PC-3 (cell line): Measurements from ENCODE around the gene SLC45A1. TPM values are rescaled to one million over a fixed set of nuclear protein-coding genes. Genes with fewer than 3 reads are reported as not detected.

Source experiments
- ATAC-seq: fragments of 200-7000 bp; cut with Tn5 transposase; 2 replicates; pipeline ENCODE4 v1.9.1; 2020; ENCODE audit warnings: mild to moderate bottlenecking, moderate library complexity
- BruUV-seq: library from RNA; stranded (reverse); fragments of 400-500 nt; replicated peaks from 2 replicates; lab custom pipeline; 2021; lab: Mats Ljungman, UMichigan
- CTCF ChIA-PET: fragments of 300-600 bp; sonication (Branson Sonifier 250); formaldehyde crosslinking; loops from one replicate; lab custom pipeline; 2022; ENCODE audit warnings: antibody characterized with exemption; lab: Charles Lee
- POLR2A ChIA-PET: fragments of 300-600 bp; sonication (Branson Sonifier 250); formaldehyde crosslinking; loops from one replicate; lab custom pipeline; 2022; ENCODE audit warnings: antibody characterized with exemption; ENCODE audit not compliant: unreplicated experiment; lab: Charles Lee
- DNase-seq: peaks from one replicate; pipeline ENCODE4 v3.0.0-alpha.2; 2015
- H2AFZ ChIP-seq: fragments of 300-600 bp; sonication (generic); 2 replicates; pipeline ENCODE4 v1.6.0; 2016; ENCODE audit warnings: antibody characterized with exemption, low read length
- H3F3A ChIP-seq: fragments of 300-600 bp; sonication (generic); one replicate; pipeline ENCODE4 v1.6.0; 2017; ENCODE audit warnings: antibody characterized with exemption, low read length, control low read depth, mild to moderate bottlenecking; ENCODE audit not compliant: unreplicated experiment
- H3K27ac ChIP-seq: fragments of 300-600 bp; sonication (generic); 2 replicates; pipeline ENCODE4 v1.5.1; 2016; ENCODE audit warnings: mild to moderate bottlenecking, low read length
- H3K27me3 ChIP-seq: fragments of 300-600 bp; sonication (generic); 2 replicates; pipeline ENCODE4 v1.6.1; 2016; ENCODE audit warnings: low read length, mixed read lengths
- H3K36me3 ChIP-seq: fragments of 300-600 bp; sonication (generic); 2 replicates; pipeline ENCODE4 v1.6.1; 2016; ENCODE audit warnings: low read depth, mixed run types, low read length, mixed read lengths
- H3K4me1 ChIP-seq: fragments of 300-600 bp; sonication (generic); 2 replicates; pipeline ENCODE4 v1.5.1; 2016; ENCODE audit warnings: low read length; ENCODE audit not compliant: insufficient read depth
- H3K4me2 ChIP-seq: fragments of 300-600 bp; sonication (generic); 2 replicates; pipeline ENCODE4 v1.6.0; 2016; ENCODE audit warnings: low read length
- H3K4me3 ChIP-seq: fragments of 300-600 bp; sonication (generic); 2 replicates; pipeline ENCODE4 v1.5.1; 2016; ENCODE audit warnings: mild to moderate bottlenecking, low read length, mixed read lengths
- H3K79me2 ChIP-seq: fragments of 300-600 bp; sonication (generic); 2 replicates; pipeline ENCODE4 v1.6.1; 2017; ENCODE audit warnings: low read length, mixed read lengths
- H3K9ac ChIP-seq: fragments of 300-600 bp; sonication (generic); 2 replicates; pipeline ENCODE4 v1.6.0; 2016; ENCODE audit warnings: mild to moderate bottlenecking, low read length
- H3K9me2 ChIP-seq: fragments of 300-600 bp; sonication (generic); replicated peaks from 2 replicates; pipeline ENCODE4 v1.6.1; 2016; ENCODE audit warnings: mixed run types, low read length, mixed read lengths
- H3K9me3 ChIP-seq: fragments of 300-600 bp; sonication (generic); 2 replicates; pipeline ENCODE4 v1.6.1; 2016; ENCODE audit warnings: low read length, mixed read lengths
- H4K20me1 ChIP-seq: fragments of 300-600 bp; sonication (generic); 2 replicates; pipeline ENCODE4 v1.6.1; 2016; ENCODE audit warnings: low read length, mixed read lengths
- CTCF ChIP-seq: fragments of 300-600 bp; sonication (generic); conservative IDR thresholded peaks from 2 replicates; pipeline ENCODE4 v1.5.1; 2017; ENCODE audit warnings: antibody characterized with exemption, low read depth, mild to moderate bottlenecking, low read length
- EZH2 ChIP-seq: fragments of 300-600 bp; sonication (generic); IDR thresholded peaks from one replicate; pipeline ENCODE4 v1.6.1; 2017; ENCODE audit warnings: antibody characterized with exemption, mild to moderate bottlenecking, low read length; ENCODE audit not compliant: unreplicated experiment
- EZH2phosphoT487 ChIP-seq: fragments of 300-600 bp; sonication (generic); IDR thresholded peaks from 2 replicates; pipeline ENCODE4 v1.6.1; 2018; ENCODE audit warnings: mild to moderate bottlenecking, antibody characterized with exemption, low read length, borderline replicate concordance
- intact Hi-C: fragments of 100-400 bp; cut with micrococcal nuclease; formaldehyde crosslinking; loops from 2 replicates; pipeline ENCODE4 v1.9.0; 2023
- total RNA-seq: library from RNA; depleted of rRNA; stranded (reverse); fragments of >200 nt; gene quantifications from 2 replicates; pipeline ENCODE4 v1.2.3, GENCODE V29; 2014

The SLC45A1 gene
- total RNA-seq, 1 experiment from 2014 or later = 0.62 TPM

GRCh38 chr1:8365661-8366362 lies 47.9 kb downstream of the SLC45A1 start:
- no peaks in the 10 kb centered on the region for H3K27me3 ChIP-seq
- BruUV-seq = no TSS peak
- no peaks in the 10 kb centered on the region for H3K9me3 ChIP-seq
- H3K79me2 ChIP-seq = no peaks in the 10 kb centered on the region
- no peaks in the 10 kb centered on the region for H3F3A ChIP-seq
- peaks cover 11% of the 10 kb centered on the region; the same call in 1 of the 2 replicates for H3K36me3 ChIP-seq
- TF ChIP-seq EZH2 (no peak), EZH2phosphoT487 (no peak), CTCF (no peak)
- ATAC-seq = no peak
- H3K4me1 ChIP-seq = no peaks in the 10 kb centered on the region
- DNase-seq = no peak
- ChIA-PET CTCF (no interaction called here), POLR2A (no interaction called here)
- H3K4me3 ChIP-seq = no peak overlapping the region
- intact Hi-C loops = no loop called here
- no peak overlapping the region for H2AFZ ChIP-seq
- H4K20me1 ChIP-seq = no peaks in the 10 kb centered on the region
- H3K9me2 ChIP-seq = no peaks in the 10 kb centered on the region
- no peak overlapping the region for H3K27ac ChIP-seq
- H3K9ac ChIP-seq = no peak overlapping the region
- H3K4me2 ChIP-seq = no peak overlapping the region

GRCh38 chr1:8367571-8368194 lies 49.8 kb downstream of the SLC45A1 start:
- Histone ChIP-seq H3K4me1 (no peaks in the 10 kb centered on the region), H3K4me3 (no peak overlapping the region), H3K9me2 (no peaks in the 10 kb centered on the region), H3K36me3 (peaks cover 11% of the 10 kb centered on the region; the same call in 1 of the 2 replicates), H3K4me2 (no peak overlapping the region), H3F3A (no peaks in the 10 kb centered on the region), H3K27me3 (no peaks in the 10 kb centered on the region), H3K9ac (no peak overlapping the region), H3K79me2 (no peaks in the 10 kb centered on the region), H3K9me3 (no peaks in the 10 kb centered on the region), H3K27ac (no peak overlapping the region), H4K20me1 (no peaks in the 10 kb centered on the region), H2AFZ (no peak overlapping the region)
- no TSS peak for BruUV-seq
- POLR2A ChIA-PET = no interaction called here
- no peak for DNase-seq
- CTCF ChIA-PET = no interaction called here
- no peak for TF ChIP-seq EZH2phosphoT487
- intact Hi-C loops = no loop called here
- no peak for ATAC-seq

GRCh38 chr1:8368956-8369639 lies 51.2 kb downstream of the SLC45A1 start:
- ChIA-PET POLR2A (no interaction called here), CTCF (no interaction called here)
- DNase-seq = no peak
- Histone ChIP-seq H3K36me3 (peaks cover 8% of the 10 kb centered on the region; the same call in 1 of the 2 replicates), H3K4me1 (peaks cover 9% of the 10 kb centered on the region), H3K27me3 (no peaks in the 10 kb centered on the region), H3K79me2 (no peaks in the 10 kb centered on the region), H3K4me3 (no peak overlapping the region), H3K9ac (no peak overlapping the region), H4K20me1 (no peaks in the 10 kb centered on the region), H3F3A (no peaks in the 10 kb centered on the region), H3K9me2 (no peaks in the 10 kb centered on the region), H3K9me3 (no peaks in the 10 kb centered on the region), H3K4me2 (no peak overlapping the region), H2AFZ (no peak overlapping the region), H3K27ac (no peak overlapping the region)
- ATAC-seq = no peak
- no peak for TF ChIP-seq CTCF
- TF ChIP-seq EZH2 = no peak
- no TSS peak for BruUV-seq
- intact Hi-C loops = no loop called here
